ENCODE measurements around the gene PAQR8.

GRCh38 chr6:52384145-52384766 is 22.3 kb downstream of the PAQR8 start:
- TF ChIP-seq CTCF (conservative IDR thresholded peaks at IDR 0.05 in 1 of 2, IDR thresholded peaks at IDR 0.05 in 1 of 2; ENCODE audit: low read depth in 1 of 2, low read length in 2 of 2), result no peak
- TF ChIP-seq EZH2 (IDR thresholded peaks at IDR 0.05; ENCODE audit: low read length, missing control alignments), result no peak
